LNCaP clone FGC (cell line): ENCODE measurements around the gene MAGIX.

Experiments used
- DNase-seq: peaks from one replicate; pipeline ENCODE4 v3.0.0-alpha.2; 2011; ENCODE audit warnings: low read depth
- H3K4me3 ChIP-seq: 2 replicates; pipeline ENCODE4 v1.5.1; 2011; ENCODE audit warnings: mild to moderate bottlenecking, low read depth, low read length, control low read depth
- CTCF ChIP-seq: IDR thresholded peaks from 2 replicates; pipeline ENCODE4 v1.5.1; 2012; ENCODE audit warnings: mild to moderate bottlenecking; ENCODE audit not compliant: control insufficient read depth, insufficient read depth; ENCODE audit errors: extremely low read depth

MAGIX gene

GRCh38 chrX:49184294-49185281 lies 22.0 kb downstream of the MAGIX start:
- no peak for DNase-seq

GRCh38 chrX:49186125-49187027 lies 23.8 kb downstream of the MAGIX start, which contains the start of gene PRICKLE3:
Gene PRICKLE3 (minus strand): TSS chrX:49186373. CDS start chrX:49186297, 76 bp downstream.
- peak; percentile 35 for DNase-seq
- H3K4me3 ChIP-seq, result peak within 1 kb of the TSS; percentile 70
- TF ChIP-seq CTCF, result peak; percentile 50

More at GRCh38 chrX:49184294-49185281, 22.0 kb downstream of the MAGIX start:
- no peak for TF ChIP-seq CTCF
- peak overlapping the region; percentile 70 for H3K4me3 ChIP-seq

GRCh38 chrX:49187028-49187394 lies 24.5 kb downstream of the MAGIX start:
- no peak for TF ChIP-seq CTCF
- no peak for DNase-seq
- no peak overlapping the region for H3K4me3 ChIP-seq

GRCh38 chrX:49187526-49187925 lies 25.0 kb downstream of the MAGIX start:
- DNase-seq, result no peak
- TF ChIP-seq CTCF, result no peak

GRCh38 chrX:49188468-49189076 lies 26.0 kb downstream of the MAGIX start:
- no peak overlapping the region for H3K4me3 ChIP-seq
- no peak for TF ChIP-seq CTCF
- DNase-seq, result no peak

More at GRCh38 chrX:49187526-49187925, 25.0 kb downstream of the MAGIX start:
- no peak overlapping the region for H3K4me3 ChIP-seq

- no peak for DNase-seq
- peak overlapping the region; percentile 54 for H3K4me3 ChIP-seq
- TF ChIP-seq CTCF, result no peak
Measured at GRCh38 chrX:49189606-49190005, 27.0 kb downstream of the MAGIX start.
